Mesenchymal stem cell (in vitro differentiated cells and primary cell): ENCODE results near the gene MTCL3. TPM values are rescaled to one million over a fixed set of nuclear protein-coding genes. Genes with fewer than 3 reads are reported as not detected.
"Not testable (repeated sequence)": the region's sequence is repeated elsewhere in the genome, so short reads cannot be mapped to it uniquely, and the experiment has no call there.

Source experiments
- DNase-seq: peaks from one replicate; pipeline ENCODE4 v3.0.0-alpha.2; 2013
- H2AFZ ChIP-seq: one replicate; pipeline ENCODE4 v1.6.1; 2013; ENCODE audit warnings: low read depth, mild to moderate bottlenecking, control low read depth, inconsistent platforms, low read length, moderate library complexity
- H2AK5ac ChIP-seq: 2 replicates; pipeline ENCODE4 v1.6.1; 2013; ENCODE audit warnings: low read length, moderate library complexity, mild to moderate bottlenecking, inconsistent platforms; ENCODE audit not compliant: severe bottlenecking
- H2BK120ac ChIP-seq: one replicate; pipeline ENCODE4 v1.6.1; 2013; ENCODE audit warnings: low read depth, mild to moderate bottlenecking, inconsistent platforms, low read length, moderate library complexity
- H2BK12ac ChIP-seq, 2 experiments: one replicate each; pipeline ENCODE4 v1.6.1; 2013; ENCODE audit warnings: inconsistent platforms in 2 of 2, low read length in 2 of 2, mild to moderate bottlenecking in 2 of 2, moderate library complexity in 2 of 2, control low read depth in 1 of 2
- H2BK15ac ChIP-seq: one replicate; pipeline ENCODE4 v1.6.1; 2013; ENCODE audit warnings: mild to moderate bottlenecking, low read depth, inconsistent platforms; ENCODE audit not compliant: poor library complexity, severe bottlenecking
- H2BK5ac ChIP-seq: 2 replicates; pipeline ENCODE4 v1.6.1; 2013; ENCODE audit warnings: low read depth, mild to moderate bottlenecking, low read length, control low read depth, inconsistent platforms; ENCODE audit not compliant: poor library complexity, severe bottlenecking
- H3K14ac ChIP-seq, 2 experiments: one replicate each; pipeline ENCODE4 v1.6.1; 2013; ENCODE audit warnings: inconsistent platforms in 2 of 2, low read length in 2 of 2, control low read depth in 1 of 2, mild to moderate bottlenecking in 1 of 2, moderate library complexity in 1 of 2
- H3K18ac ChIP-seq, 2 experiments: one replicate each; pipeline ENCODE4 v1.6.1; 2013; ENCODE audit warnings: inconsistent platforms in 2 of 2, low read length in 2 of 2, control low read depth in 1 of 2, low read depth in 1 of 2, mild to moderate bottlenecking in 1 of 2
- H3K23ac ChIP-seq, 2 experiments: one replicate each; pipeline ENCODE4 v1.6.1; 2013; ENCODE audit warnings: inconsistent platforms in 2 of 2, low read length in 2 of 2, mild to moderate bottlenecking in 2 of 2, moderate library complexity in 2 of 2, control low read depth in 1 of 2
- H3K27ac ChIP-seq: 2 replicates; pipeline ENCODE4 v1.5.1; 2013; ENCODE audit warnings: mild to moderate bottlenecking, moderate library complexity, low read length, control low read depth, inconsistent platforms; ENCODE audit not compliant: poor library complexity, severe bottlenecking
- H3K27me3 ChIP-seq, 2 experiments: 2 replicates each; pipeline versions ENCODE4 v1.6.1 to v1.7.0; 2013; ENCODE audit warnings: low read length in 2 of 2, mild to moderate bottlenecking in 2 of 2, moderate library complexity in 2 of 2, control low read depth in 1 of 2, inconsistent platforms in 1 of 2; ENCODE audit not compliant: control insufficient read depth in 1 of 2, insufficient read depth in 1 of 2
- H3K36me3 ChIP-seq, 2 experiments: 2 replicates each; pipeline versions ENCODE4 v1.6.1 to v1.7.0; 2013; ENCODE audit warnings: low read length in 2 of 2, control low read depth in 1 of 2, inconsistent platforms in 1 of 2, low read depth in 1 of 2, mild to moderate bottlenecking in 1 of 2; ENCODE audit not compliant: insufficient read depth in 2 of 2, control insufficient read depth in 1 of 2
- H3K4ac ChIP-seq, 2 experiments: one replicate each; pipeline ENCODE4 v1.6.1; 2013; ENCODE audit warnings: inconsistent platforms in 2 of 2, low read length in 2 of 2, mild to moderate bottlenecking in 2 of 2, moderate library complexity in 2 of 2, control low read depth in 1 of 2, low read depth in 1 of 2
- H3K4me1 ChIP-seq: 2 replicates; pipeline ENCODE4 v1.6.1; 2013; ENCODE audit warnings: low read depth, low read length, control low read depth; ENCODE audit not compliant: control insufficient read depth, insufficient read depth
- H3K4me2 ChIP-seq: 2 replicates; pipeline ENCODE4 v1.6.1; 2013; ENCODE audit warnings: low read length, mild to moderate bottlenecking, inconsistent platforms; ENCODE audit not compliant: poor library complexity, severe bottlenecking
- H3K4me3 ChIP-seq, 2 experiments: 2 replicates each; pipeline versions ENCODE4 v1.5.1 to v1.7.0; 2013; ENCODE audit warnings: low read length in 2 of 2, mild to moderate bottlenecking in 2 of 2, control low read depth in 1 of 2, low read depth in 1 of 2; ENCODE audit not compliant: insufficient read depth in 1 of 2
- H3K79me1 ChIP-seq: replicated peaks from 2 replicates; pipeline ENCODE4 v1.6.1; 2013; ENCODE audit warnings: mild to moderate bottlenecking, control low read depth, low read length, inconsistent platforms; ENCODE audit not compliant: poor library complexity, severe bottlenecking
- H3K9ac ChIP-seq: 2 replicates; pipeline ENCODE4 v1.7.0; 2013; ENCODE audit warnings: mild to moderate bottlenecking, low read length, moderate library complexity
- H3K9me3 ChIP-seq: 2 replicates; pipeline ENCODE4 v1.7.0; 2013; ENCODE audit warnings: mild to moderate bottlenecking, low read length; ENCODE audit not compliant: control insufficient read depth
- H4K8ac ChIP-seq: one replicate; pipeline ENCODE4 v1.6.1; 2013; ENCODE audit warnings: inconsistent platforms, mild to moderate bottlenecking, low read length, moderate library complexity
- H4K91ac ChIP-seq: one replicate; pipeline ENCODE4 v1.6.1; 2013; ENCODE audit warnings: mild to moderate bottlenecking, low read length, inconsistent platforms
- WGBS: methylation state at CpG from one replicate; pipeline ENCODE4 v1.1.7; 2013; ENCODE audit warnings: mixed read lengths; 5-methylcytosine and 5-hydroxymethylcytosine counted together
- small RNA-seq: library from polyadenylated mRNA; stranded (forward); fragments of <200 nt; extraction: miRNeasy Mini kit (QIAGEN cat#:217004); gene quantifications from one replicate; pipeline ENCODE3, GENCODE V24; 2013; ENCODE audit warnings: low read depth

Gene MTCL3

DNA sequence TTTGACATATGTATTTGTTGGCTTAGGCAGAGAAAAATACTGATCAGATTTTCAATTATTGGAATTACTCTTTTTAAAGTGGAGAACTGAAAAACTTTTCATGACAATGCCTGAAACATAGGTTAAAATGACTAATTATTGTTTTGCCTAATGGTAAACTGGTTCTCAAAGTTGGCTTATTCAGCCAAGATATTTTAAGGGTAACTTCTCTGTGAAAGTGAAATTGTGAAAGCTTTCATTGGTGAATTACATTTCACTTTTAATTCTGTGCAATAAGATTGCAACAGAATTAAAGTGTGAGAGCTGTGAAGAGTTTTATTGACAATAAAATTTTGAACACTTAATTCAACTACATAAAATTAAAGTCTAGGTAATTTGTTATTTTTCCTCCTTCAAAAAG is 84.5 kb downstream of the MTCL3 start:
- H3K27me3 ChIP-seq = no peaks in the 10 kb centered on the region
- no peak overlapping the region for H3K4ac ChIP-seq
- no peak overlapping the region for H3K27ac ChIP-seq
- DNase-seq = no peak
- no peak overlapping the region for H3K18ac ChIP-seq
- H3K9ac ChIP-seq = no peak overlapping the region
- no peak overlapping the region for H2AK5ac ChIP-seq
- no peak overlapping the region for H3K4me2 ChIP-seq
- no peak overlapping the region for H4K91ac ChIP-seq
- no peak overlapping the region for H3K4me3 ChIP-seq
- H3K23ac ChIP-seq = no peak overlapping the region
- H2BK5ac ChIP-seq = no peak overlapping the region
- H3K9me3 ChIP-seq = no peaks in the 10 kb centered on the region
- no peak overlapping the region for H2BK120ac ChIP-seq
- no peak overlapping the region for H2BK12ac ChIP-seq
- no peaks in the 10 kb centered on the region for H3K36me3 ChIP-seq
- H3K4me1 ChIP-seq = no peaks in the 10 kb centered on the region
- no peak overlapping the region for H2BK15ac ChIP-seq
- no peak overlapping the region for H3K14ac ChIP-seq
- H4K8ac ChIP-seq = no peak overlapping the region
- no peaks in the 10 kb centered on the region for H3K79me1 ChIP-seq
- H2AFZ ChIP-seq = no peak overlapping the region

DNA sequence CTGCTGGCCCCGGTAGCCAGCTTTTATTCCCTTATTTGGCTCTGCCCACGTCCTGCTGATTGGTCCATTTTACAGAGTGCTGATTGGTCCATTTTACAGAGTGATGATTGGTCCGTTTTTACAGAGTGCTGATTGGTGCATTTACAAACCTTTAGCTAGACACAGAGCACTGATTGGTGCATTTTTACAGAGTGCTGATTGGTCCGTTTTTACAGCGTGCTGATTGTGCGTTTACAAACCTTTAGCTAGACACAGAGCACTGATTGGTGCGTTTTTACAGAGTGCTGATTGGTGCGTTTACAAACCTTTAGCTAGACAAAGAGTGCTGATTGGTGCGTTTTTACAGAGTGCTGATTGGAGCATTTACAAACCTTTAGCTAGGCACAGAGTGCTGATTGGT is 90.6 kb downstream of the MTCL3 start:
- not testable (repeated sequence) for DNase-seq

DNA sequence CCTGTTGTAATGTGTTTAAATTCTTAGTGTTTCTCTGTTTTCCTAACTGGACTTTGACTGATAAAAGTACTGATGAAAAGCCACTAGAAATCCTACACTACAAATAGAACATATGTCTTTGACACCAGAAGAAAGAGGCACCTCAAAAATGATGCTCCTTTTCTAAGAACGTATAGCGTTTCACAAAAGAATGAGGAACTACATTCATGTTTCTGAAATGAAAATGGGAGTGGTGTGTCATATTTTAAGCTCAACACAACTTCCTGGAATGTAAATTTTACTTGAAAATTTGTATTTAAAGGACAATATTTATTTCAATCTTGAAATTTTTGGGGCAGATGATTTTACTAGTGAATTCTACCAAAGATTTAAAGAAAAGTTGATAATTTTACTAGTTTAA is 95.2 kb downstream of the MTCL3 start:
- Histone ChIP-seq H2AK5ac (no peak overlapping the region), H4K8ac (no peak overlapping the region), H2BK12ac (no peak overlapping the region)

More for the DNA sequence above, 90.6 kb downstream of the MTCL3 start:
- not testable (repeated sequence) for H3K4me3 ChIP-seq, H3K9ac ChIP-seq, H3K9me3 ChIP-seq, H2BK120ac ChIP-seq, H3K36me3 ChIP-seq, H2AK5ac ChIP-seq, H2BK15ac ChIP-seq, H2BK5ac ChIP-seq, H3K14ac ChIP-seq, H3K18ac ChIP-seq, H3K4me2 ChIP-seq, H3K23ac ChIP-seq, H4K8ac ChIP-seq, H3K4me1 ChIP-seq, H3K27me3 ChIP-seq, H2BK12ac ChIP-seq, H3K27ac ChIP-seq, H4K91ac ChIP-seq, H2AFZ ChIP-seq, H3K79me1 ChIP-seq, H3K4ac ChIP-seq
- 87% methylated on average over 9 of the region's 9 CpGs for WGBS

More for the DNA sequence above, 95.2 kb downstream of the MTCL3 start:
- no peak overlapping the region for H3K23ac ChIP-seq
- DNase-seq = no peak
- H2BK15ac ChIP-seq = no peak overlapping the region
- H3K14ac ChIP-seq = no peak overlapping the region
- H3K4me1 ChIP-seq = no peaks in the 10 kb centered on the region
- no peak overlapping the region for H2AFZ ChIP-seq
- no peaks in the 10 kb centered on the region for H3K79me1 ChIP-seq
- H2BK5ac ChIP-seq = no peak overlapping the region
- no peak overlapping the region for H3K4me2 ChIP-seq
- H3K18ac ChIP-seq = no peak overlapping the region
- H3K9me3 ChIP-seq = no peaks in the 10 kb centered on the region
- H4K91ac ChIP-seq = no peak overlapping the region
- no peaks in the 10 kb centered on the region for H3K36me3 ChIP-seq
- no peaks in the 10 kb centered on the region for H3K27me3 ChIP-seq
- no peak overlapping the region for H2BK120ac ChIP-seq
- WGBS = 100% methylated on average over 2 of the region's 2 CpGs
- no peak overlapping the region for H3K27ac ChIP-seq
- H3K9ac ChIP-seq = no peak overlapping the region
- H3K4me3 ChIP-seq = no peak overlapping the region
- no peak overlapping the region for H3K4ac ChIP-seq

Small RNAs within 50 kb of the gene (small RNA-seq; reads per million reads assigned to genes)
- gene KIAA0408 = not detected
